SIG-M5 treated with dmso at 0.1 percent for 504 hours (cell line): ENCODE data around the gene DST.

ENCODE experiments used
- DNase-seq: peaks from one replicate; lab custom pipeline; 2025; ENCODE audit not compliant: unreplicated experiment; lab: John Stamatoyannopoulos, UW

The DST gene

DNA sequence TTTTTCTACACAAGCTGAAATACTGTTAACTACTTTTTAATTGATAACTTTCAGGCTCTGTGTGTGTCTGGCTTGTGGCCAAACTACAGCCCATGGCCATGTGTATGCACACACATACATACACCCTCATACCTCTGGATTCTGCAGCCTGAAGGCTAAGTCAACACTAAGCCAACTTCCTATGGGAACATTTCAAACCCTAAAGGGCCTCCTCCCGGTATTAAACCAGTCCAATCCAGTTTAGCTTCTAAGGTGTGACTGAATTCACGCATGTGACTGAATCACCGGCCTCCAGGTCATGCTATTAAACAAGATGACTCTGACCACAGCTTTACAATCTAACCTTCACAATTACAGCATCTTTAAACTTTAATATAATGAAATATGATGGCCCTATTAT lies 20.7 kb upstream of the DST start:
- DNase-seq: no peak

GRCh38 chr6:56661338-56661737 lies 18.6 kb upstream of the DST start:
- peak; percentile 6 for DNase-seq

DNA sequence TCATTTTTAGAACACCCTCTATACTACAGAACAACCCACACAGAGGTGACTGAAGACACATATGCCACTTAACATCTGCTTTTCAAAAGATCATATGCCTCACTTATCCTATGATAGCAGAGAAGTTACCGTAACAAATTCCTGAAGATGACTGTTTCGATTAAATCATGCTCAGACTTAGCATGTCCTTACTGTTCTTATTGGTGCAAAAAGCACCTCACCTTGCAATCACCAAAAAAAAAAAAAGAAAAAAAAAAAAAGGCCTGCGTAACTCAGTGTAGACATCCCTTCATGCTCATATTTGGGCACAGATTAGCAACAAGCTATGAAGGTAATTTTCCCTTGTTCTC lies 17.7 kb upstream of the DST start:
- DNase-seq: no peak

GRCh38 chr6:56659721-56660380 lies 17.2 kb upstream of the DST start:
- no peak for DNase-seq

DNA sequence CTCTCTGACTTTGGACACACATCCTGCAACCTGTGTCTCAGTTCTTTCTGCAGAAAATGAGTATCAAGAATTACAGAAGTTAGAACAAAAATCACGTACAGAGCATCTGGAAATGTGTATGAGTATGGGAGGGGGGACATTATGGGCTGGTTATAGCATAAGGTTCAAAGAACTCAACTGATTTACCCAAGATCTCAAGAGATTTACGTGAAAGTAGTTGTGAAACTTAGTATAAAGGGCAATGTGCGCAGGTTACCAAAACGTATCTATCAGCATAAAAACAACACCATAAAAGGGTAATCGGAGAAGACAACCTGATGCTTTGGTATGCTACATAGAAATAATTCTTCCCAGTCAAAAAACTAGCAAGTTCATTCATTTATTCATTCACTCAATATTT lies 15.6 kb upstream of the DST start:
- no peak for DNase-seq

DNA sequence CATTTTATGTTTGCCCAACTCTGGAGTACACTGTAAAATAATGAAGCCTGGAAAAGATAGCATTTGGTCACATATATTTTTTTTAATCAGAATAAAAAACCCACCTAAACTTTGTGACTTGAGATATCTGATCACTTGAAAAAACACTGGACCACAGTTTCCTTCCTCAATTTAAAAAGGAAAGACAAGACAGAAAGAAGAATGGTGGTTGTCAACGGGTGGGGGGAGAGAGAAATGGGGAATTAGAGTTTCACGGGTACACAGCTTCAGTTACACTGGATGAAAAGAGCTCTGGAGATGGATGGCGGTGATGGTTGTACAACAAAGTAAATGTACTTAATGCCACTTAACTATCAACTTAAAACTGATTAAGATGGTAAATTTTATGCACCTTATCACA lies 14.7 kb upstream of the DST start:
- DNase-seq: no peak

GRCh38 chr6:56656466-56656865 lies 13.8 kb upstream of the DST start:
- DNase-seq: no peak

- no peak for DNase-seq
These were observed 13.3 kb upstream of the DST start for GRCh38 chr6:56655996-56656395.

- DNase-seq: no peak
These were observed 12.6 kb upstream of the DST start for GRCh38 chr6:56655249-56655648.

DNA sequence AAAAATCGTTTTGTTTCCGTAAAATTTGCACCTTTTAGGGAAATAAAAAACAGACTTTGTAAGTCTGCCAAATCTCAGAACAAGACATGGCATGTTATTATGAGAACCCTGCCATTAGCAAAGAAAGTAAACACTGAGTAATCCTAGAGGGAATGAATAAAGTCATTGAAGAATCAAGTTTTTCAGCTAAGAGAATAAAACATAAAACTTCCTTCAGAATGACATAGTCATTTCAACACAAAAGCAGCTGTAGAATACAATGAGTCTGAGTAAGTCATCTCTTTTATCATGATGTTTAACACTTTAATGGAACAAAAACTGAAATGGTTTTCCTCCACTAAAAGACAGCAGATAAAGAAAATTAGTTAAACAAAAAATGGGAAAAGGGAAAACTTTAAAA lies 10.3 kb upstream of the DST start:
- DNase-seq: no peak

DNA sequence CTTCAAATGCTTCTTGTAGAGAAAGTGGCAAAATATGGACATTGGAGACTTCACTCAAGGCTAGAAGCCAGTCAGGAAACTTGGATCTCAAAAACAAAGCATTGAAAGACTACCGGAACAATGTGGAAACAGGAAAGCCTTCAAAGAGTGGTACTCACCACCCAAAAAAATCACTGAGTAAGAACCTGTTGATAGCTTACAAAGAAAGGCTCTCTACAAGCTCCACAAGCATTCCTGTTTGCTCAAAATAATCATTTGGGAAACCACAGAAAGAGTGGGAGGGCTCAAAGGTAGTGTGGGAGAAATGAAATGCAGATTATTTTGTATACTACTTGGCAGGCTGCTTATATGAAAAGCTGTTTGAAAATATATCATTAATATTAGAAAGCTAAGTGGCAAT lies 9.5 kb upstream of the DST start:
- DNase-seq: no peak

DNA sequence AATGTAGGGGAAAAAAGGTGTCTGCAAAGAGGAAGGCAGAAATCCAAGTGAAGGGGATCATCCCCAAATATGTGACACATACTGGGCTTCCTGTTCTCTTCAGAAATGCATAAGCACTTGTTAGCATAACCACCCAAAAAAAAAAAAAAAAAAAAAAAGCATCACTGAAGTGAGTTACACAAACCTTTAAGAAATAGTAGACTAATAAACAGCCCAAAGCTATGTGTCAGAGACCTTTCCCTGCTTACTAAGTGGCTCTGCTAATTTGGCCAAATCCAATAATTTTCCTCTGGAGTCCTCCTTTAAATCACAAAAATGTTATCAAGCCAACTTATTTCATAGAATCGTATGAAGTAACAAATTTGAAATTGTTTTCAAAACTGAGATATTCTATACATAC lies 7.5 kb upstream of the DST start:
- no peak for DNase-seq

DNA sequence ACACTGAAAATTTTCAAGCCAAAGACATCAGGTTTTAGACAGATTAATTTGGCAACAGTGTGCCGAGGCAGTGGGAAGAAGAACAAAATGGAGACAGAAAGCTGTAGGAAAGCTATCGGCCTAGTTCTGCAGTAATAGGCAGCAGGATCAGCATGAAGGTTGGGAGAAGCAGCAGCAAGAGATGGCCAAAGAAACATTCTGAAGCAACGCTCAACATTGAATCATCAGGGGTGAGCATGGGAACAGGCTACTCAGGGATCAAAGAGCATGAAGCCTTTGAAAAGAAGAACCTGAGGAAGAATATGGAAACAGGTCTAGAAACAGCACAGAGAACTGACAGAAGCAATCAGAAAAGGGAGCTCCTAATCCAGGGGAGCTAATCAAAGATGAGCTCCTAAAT lies 7.1 kb upstream of the DST start:
- DNase-seq: no peak

DNA sequence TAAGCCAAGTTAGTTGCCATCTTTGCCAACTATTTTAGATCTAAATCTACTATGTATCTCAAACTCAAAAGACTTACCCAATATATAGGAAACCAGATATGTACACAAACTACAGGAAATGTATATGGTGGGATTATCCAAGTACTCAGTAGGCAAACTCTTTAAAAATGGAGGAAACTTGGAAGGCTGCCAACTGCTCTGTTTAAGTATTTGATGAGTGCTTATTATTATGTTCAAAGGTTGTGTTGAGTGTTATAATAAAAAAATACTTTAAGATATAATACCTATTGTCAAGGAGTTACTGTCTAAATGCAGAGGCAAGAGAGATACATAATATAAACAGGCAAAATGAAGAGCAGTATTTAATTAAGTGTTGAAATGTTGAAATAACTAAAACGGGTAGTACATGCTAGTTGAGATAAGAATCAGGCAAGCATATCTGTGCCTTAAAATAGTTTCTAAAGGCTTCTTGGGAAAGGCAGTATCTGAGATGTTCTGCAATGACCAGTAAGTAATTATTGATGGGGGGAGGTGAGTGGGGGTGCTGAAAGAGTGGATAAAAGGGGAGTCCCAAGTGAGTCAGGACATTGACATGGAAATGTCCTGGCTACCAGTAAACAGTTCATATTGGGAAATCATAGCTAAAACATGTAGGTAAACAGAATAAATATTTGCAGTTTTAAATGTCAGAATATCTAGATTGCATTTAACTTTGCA lies 6.5 kb upstream of the DST start:
- no peak for DNase-seq

DNA sequence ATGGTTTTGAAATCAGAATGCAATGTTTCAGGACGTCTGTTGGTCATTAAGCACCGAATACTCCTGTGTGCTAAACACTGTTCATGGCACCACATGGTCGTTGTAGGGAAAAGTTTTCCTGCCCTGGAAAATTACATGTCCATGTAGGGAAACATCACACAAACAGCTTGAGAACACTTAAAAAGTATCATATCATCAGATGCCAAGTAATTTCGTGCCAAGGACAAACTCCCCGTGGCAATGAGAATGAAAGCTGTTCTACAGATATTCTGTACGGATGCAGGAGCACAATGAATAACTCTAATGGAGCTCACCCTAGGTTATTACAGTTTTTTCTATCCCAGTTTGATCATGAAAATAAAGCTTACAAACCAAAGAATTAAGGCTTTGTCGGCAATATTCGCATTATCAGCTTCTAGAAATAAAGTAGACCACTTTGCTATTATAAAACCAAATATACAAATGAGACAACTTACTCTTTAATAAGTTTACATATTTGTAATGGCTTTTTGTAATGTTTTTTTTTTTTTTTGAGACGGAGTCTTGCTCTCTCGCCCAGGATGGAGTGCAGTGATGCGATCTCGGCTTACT lies 4.6 kb upstream of the DST start:
- DNase-seq: no peak

- no peak for DNase-seq
These were observed 1.7 kb upstream of the DST start for GRCh38 chr6:56644366-56644765.

- DNase-seq: no peak
These were observed 845 bp upstream of the DST start for GRCh38 chr6:56643379-56644089.

GRCh38 chr6:56640374-56640773 lies 2.3 kb downstream of the DST start:
- no peak for DNase-seq

GRCh38 chr6:56638760-56639159 lies 3.9 kb downstream of the DST start:
- DNase-seq: no peak

DNA sequence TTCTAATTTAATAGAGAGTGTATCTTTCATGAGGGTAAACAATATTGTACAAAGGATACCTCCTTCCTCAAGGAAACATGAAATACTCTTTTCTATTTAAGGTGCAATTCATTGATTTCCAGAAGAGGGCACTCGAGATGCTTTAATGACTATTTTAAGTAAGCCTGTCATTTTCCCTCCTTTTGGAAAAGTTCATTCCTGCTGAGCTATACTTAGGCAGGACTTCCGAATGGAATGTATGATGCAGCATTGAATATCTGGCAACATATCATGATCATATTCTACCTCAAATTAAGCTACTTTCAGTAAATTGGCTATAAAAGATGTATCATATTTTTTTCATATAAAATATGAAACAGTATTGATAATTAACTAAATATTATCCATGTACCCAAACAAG lies 5.0 kb downstream of the DST start:
- DNase-seq: peak; percentile 4

DNA sequence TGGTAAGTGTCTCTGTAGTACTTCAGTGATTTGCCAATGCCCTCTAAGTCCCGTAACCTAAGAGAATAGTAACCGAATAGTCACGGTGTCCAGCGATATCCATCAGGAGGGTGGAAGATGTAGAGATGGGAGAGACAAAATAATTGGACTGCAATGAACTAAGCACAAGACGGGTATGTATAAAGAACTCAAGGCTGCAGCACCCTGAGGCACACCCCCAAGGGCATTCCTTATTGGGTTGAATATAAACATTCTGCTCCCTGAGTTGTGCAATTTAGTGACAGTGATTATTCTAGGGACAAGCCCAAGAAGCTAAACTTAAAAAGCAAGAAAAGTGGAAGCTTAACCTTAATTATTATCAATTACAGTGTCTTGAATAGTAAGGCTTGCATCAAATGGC lies 14.6 kb downstream of the DST start:
- DNase-seq: no peak

GRCh38 chr6:56625356-56625755 lies 17.3 kb downstream of the DST start:
- DNase-seq: no peak
